GM23248 (cell line): ENCODE data around the gene UBALD1.

Experiments used
- EZH2 ChIP-seq: fragments of 200-600 bp; sonication (generic); IDR thresholded peaks from 2 replicates; pipeline ENCODE4 v1.6.1; 2018; ENCODE audit warnings: antibody characterized with exemption, mild to moderate bottlenecking; ENCODE audit not compliant: insufficient read depth, poor library complexity, severe bottlenecking
- EZH2phosphoT487 ChIP-seq: fragments of 200-600 bp; sonication (generic); IDR thresholded peaks from 2 replicates; pipeline ENCODE4 v1.6.1; 2018; ENCODE audit warnings: antibody characterized with exemption, moderate library complexity, mild to moderate bottlenecking, low read depth; ENCODE audit not compliant: insufficient read depth

DNA sequence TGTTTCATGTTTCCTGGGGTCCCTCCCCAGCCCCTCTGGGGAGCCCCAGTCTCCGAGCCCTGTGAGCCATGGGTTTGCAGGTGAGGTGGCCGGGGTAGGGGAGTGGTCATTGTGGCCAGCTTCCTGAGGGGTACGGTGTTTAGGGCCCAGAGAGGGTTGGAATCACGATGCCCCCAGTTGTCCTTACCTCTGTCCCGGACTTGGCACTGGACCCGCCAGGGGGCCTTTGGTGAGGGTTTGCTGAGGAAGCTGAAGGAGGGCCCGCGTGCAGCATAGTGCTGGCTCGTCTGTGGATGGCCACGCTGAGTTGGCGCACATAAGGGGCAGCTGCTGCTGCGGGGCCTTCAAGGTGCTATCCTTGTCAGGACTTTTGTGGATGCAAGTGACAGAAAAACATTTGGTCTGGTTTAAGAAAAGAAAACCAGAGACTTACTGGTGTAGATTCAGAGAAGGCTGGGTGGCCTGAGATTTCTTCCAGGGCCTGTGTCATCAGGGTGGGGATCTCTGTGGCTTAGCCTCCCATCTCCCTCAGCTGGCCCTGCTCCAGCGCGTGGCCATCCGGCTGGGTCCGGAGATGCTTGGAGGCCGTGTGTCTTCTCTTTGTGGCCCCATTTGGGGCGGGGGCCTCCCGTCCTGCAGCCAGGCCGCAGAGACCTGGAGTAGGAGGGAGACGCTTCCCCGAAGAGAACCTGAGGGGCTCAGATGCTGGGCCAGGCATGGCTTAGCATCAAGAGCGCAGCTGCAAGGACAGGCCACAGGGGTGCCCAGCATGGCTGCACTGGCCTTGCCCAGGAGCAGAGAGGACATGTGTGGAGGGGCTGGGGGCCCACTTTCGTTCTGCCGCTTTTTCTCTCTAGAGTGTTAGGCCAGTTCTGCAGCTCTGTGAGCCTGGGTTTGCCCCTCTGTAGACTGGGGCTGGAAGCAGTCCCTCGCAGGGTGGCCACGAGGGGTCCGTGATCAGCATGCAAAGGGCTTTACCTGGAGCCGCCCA is 45.0 kb upstream of the UBALD1 start:
- TF ChIP-seq EZH2phosphoT487 = no peak
- TF ChIP-seq EZH2 = no peak
